PFSK-1 (cell line): Measurements from ENCODE around the gene RASGRF2.

Experiments used
- FOXP2 ChIP-seq: optimal IDR thresholded peaks from 2 replicates; pipeline ENCODE3; 2011; ENCODE audit warnings: borderline replicate concordance, control low read depth, inconsistent platforms; ENCODE audit not compliant: insufficient read depth; ENCODE audit errors: extremely low read length, extremely low read depth
- POLR2AphosphoS5 ChIP-seq: IDR thresholded peaks from 2 replicates; pipeline ENCODE4 v1.6.1; 2012; ENCODE audit warnings: low read depth, mild to moderate bottlenecking, control low read depth, low read length, moderate library complexity
- SIN3A ChIP-seq: IDR thresholded peaks from 2 replicates; pipeline ENCODE4 v1.6.1; 2012; ENCODE audit warnings: mild to moderate bottlenecking, low read length, moderate library complexity, borderline replicate concordance; ENCODE audit not compliant: insufficient read depth
- TAF1 ChIP-seq: IDR thresholded peaks from 2 replicates; pipeline ENCODE4 v1.6.1; 2012; ENCODE audit warnings: low read length, control low read depth, borderline replicate concordance; ENCODE audit not compliant: insufficient read depth
- TF ChIP-seq, protein P1 (sequence below), 2 experiments: IDR thresholded peaks; 2 replicates each; pipeline versions ENCODE4 v1.6.1 to v1.8.0; 2011 to 2012; ENCODE audit warnings: low read depth in 2 of 2, low read length in 2 of 2, control low read depth in 1 of 2, inconsistent platforms in 1 of 2, mild to moderate bottlenecking in 1 of 2, moderate library complexity in 1 of 2; ENCODE audit not compliant: insufficient read depth in 1 of 2

The RASGRF2 gene

DNA sequence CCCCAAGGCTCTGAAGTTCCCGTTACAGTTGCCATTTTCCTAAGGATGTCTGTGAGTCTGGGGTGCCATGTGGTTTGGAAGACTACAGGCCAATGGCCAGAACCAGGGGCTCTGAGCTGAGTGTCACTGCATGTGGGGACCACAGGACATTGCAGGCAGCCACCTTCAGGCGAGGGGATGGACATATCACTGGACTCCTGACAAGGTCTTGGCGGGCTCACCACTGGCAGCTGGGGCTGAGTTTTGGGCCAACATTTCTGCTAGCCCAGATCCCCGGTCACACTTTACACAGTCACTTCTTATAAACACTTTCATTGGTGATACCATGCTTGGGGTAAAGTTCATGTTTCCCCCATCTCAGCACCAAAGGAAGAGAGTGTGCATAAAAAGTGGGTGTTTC, 109.8 kb downstream of the RASGRF2 start:
- TF ChIP-seq, protein P1, sequence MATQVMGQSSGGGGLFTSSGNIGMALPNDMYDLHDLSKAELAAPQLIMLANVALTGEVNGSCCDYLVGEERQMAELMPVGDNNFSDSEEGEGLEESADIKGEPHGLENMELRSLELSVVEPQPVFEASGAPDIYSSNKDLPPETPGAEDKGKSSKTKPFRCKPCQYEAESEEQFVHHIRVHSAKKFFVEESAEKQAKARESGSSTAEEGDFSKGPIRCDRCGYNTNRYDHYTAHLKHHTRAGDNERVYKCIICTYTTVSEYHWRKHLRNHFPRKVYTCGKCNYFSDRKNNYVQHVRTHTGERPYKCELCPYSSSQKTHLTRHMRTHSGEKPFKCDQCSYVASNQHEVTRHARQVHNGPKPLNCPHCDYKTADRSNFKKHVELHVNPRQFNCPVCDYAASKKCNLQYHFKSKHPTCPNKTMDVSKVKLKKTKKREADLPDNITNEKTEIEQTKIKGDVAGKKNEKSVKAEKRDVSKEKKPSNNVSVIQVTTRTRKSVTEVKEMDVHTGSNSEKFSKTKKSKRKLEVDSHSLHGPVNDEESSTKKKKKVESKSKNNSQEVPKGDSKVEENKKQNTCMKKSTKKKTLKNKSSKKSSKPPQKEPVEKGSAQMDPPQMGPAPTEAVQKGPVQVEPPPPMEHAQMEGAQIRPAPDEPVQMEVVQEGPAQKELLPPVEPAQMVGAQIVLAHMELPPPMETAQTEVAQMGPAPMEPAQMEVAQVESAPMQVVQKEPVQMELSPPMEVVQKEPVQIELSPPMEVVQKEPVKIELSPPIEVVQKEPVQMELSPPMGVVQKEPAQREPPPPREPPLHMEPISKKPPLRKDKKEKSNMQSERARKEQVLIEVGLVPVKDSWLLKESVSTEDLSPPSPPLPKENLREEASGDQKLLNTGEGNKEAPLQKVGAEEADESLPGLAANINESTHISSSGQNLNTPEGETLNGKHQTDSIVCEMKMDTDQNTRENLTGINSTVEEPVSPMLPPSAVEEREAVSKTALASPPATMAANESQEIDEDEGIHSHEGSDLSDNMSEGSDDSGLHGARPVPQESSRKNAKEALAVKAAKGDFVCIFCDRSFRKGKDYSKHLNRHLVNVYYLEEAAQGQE (IDR thresholded peaks at IDR 0.05; ENCODE audit: insufficient read depth in 1 of 2, low read depth in 2 of 2, low read length in 2 of 2) = no peak
- TF ChIP-seq SIN3A = no peak
- TF ChIP-seq TAF1 = no peak
- no peak for TF ChIP-seq FOXP2
- no peak for TF ChIP-seq POLR2AphosphoS5

DNA sequence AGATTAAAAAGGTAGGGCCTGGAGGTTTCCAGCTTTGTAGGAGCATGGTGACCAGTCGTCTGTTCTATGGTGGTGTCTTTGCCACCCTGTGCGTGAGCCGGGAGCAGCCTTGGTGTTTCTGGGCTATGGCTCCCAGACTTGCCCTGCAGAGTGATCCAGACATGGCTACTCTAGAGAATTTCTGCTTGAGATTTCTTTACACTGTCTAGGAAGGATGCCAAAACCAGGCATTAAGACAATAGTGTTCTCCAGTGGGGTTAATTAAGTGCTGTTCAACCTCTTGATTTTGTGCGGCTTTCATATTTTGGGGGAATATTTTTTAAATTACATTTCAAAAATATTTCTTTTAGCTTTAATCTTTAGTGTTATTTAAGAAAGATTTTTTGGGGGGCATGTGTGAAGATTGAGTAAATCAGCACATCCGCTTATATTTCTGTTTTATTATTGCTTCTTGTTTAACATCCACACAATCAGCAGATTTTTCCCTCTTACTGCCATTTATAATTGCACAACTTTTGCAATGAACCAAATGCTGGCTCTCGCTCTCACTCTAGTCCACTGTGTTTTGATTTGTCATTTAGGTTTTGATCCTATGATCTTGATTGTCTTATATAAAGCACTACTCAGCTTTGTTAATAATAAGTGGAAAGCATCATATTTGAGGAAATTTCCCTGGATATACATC, 110.5 kb downstream of the RASGRF2 start:
- no peak for TF ChIP-seq SIN3A

DNA sequence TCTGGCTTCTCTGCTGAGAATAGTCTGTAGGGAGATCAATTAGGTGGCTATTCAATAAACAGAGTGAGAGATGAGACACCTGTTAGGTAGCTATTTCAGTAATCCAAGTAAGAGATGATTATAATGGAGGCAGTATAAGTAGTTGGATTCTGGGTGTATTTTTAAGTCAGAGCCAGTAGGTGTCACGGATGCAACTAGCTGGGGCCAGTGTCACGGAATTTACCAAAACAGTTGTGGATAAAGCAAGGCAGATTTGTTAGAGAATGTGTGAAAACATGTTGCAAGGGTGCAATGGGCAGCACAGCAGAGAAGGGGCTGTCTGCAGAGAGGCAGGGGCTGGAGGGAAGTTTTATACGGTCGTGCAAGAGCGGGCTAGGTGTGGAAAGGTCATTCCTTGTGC, 114.9 kb downstream of the RASGRF2 start:
- no peak for TF ChIP-seq FOXP2
- TF ChIP-seq SIN3A = no peak
- TF ChIP-seq, protein P1 (IDR thresholded peaks at IDR 0.05; ENCODE audit: insufficient read depth in 1 of 2, low read depth in 2 of 2, low read length in 2 of 2) = no peak
- no peak for TF ChIP-seq POLR2AphosphoS5

DNA sequence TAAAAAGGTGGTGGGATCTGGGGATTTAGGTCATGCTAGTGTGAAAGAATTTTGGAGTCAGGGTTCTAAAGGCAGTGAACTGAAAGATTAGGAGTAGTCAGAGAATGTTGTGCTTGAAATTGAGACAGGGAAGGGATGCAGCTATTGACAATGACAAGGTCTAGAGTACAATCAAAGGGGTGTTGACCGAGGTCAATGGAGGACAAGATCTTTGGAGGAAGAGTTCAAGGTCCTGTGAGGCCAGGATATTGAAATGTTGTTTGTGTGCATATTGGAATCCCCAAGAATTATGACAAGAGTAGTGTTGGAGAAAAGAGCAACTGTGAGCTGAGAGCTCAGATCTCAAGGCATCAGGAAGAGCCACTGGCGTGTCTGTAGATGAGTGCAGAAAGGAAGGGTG, 116.9 kb downstream of the RASGRF2 start:
- TF ChIP-seq, protein P1 (IDR thresholded peaks at IDR 0.05; ENCODE audit: insufficient read depth in 1 of 2, low read depth in 2 of 2, low read length in 2 of 2) = no peak
- TF ChIP-seq SIN3A = no peak
- no peak for TF ChIP-seq POLR2AphosphoS5
- no peak for TF ChIP-seq FOXP2

DNA sequence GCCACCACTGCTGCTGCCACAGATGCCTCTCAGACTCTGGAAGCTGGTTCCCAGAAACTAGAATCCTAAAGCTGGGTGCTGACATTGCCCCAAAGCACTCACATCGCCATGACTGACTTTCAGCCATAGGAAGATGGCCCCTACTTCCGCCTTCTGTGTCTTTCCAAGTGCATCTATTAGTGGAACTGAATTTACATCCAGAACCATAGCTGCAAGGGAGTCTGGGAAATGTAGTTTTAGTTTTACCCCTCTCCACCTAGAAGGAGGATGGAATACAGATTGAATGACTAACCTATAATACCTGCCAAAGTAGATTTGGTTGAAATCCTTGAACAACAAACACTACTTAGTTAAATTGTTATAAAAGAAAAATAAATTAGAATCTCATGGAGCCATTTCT, 118.8 kb downstream of the RASGRF2 start:
- TF ChIP-seq TAF1 (no peak), FOXP2 (no peak), POLR2AphosphoS5 (no peak), SIN3A (no peak)
- TF ChIP-seq, protein P1 (IDR thresholded peaks at IDR 0.05; ENCODE audit: insufficient read depth in 1 of 2, low read depth in 2 of 2, low read length in 2 of 2) = no peak
